Mucosa of descending colon (tissue), 3 donors: ENCODE results near the gene SLC24A4. TPM values are rescaled to one million over a fixed set of nuclear protein-coding genes. Genes with fewer than 3 reads are reported as not detected.

Experiments
- ATAC-seq: fragments of 200-7000 bp; cut with Tn5 transposase; one replicate; pipeline ENCODE4 v1.9.1; 2020; ENCODE audit warnings: mild to moderate bottlenecking, moderate library complexity
- DNase-seq, 3 donors: peaks; one replicate each; pipeline ENCODE4 v3.0.0-alpha.2; 2020
- H3K36me3 ChIP-seq: fragments of 200-600 bp; one replicate; pipeline ENCODE4 v1.8.0; 2021; ENCODE audit warnings: low read depth, mild to moderate bottlenecking
- H3K4me1 ChIP-seq: fragments of 200-600 bp; one replicate; pipeline ENCODE4 v1.8.0; 2021; ENCODE audit warnings: low read depth, mild to moderate bottlenecking
- H3K4me3 ChIP-seq: fragments of 200-600 bp; one replicate; pipeline ENCODE4 v1.8.0; 2021; ENCODE audit warnings: mild to moderate bottlenecking
- H3K9me3 ChIP-seq: fragments of 200-600 bp; one replicate; pipeline ENCODE4 v1.8.0; 2021; ENCODE audit warnings: mild to moderate bottlenecking
- CTCF ChIP-seq: fragments of 200-600 bp; IDR thresholded peaks from one replicate; pipeline ENCODE4 v1.8.0; 2022; ENCODE audit warnings: antibody characterized with exemption, mild to moderate bottlenecking
- intact Hi-C, 2 donors: fragments of 100-400 bp; cut with DNase I in 1 of 2; cut with micrococcal nuclease in 1 of 2; formaldehyde crosslinking; loops; one replicate each; pipeline versions ENCODE4 v1.11.0 to v1.11.1; 2022; cut with DNase I, micrococcal nuclease
- total RNA-seq, 3 donors: library from RNA; stranded (reverse); fragmentation: NEBNext Ultra II Directional in 2 of 3; extraction: Animal tissue kit (Norgen Biotek cat#: 25700) in 2 of 3; gene quantifications; one replicate each; pipeline versions ENCODE4 v1.2.1 to v1.2.4, GENCODE V29; 2021 to 2023
- donor health status: DM: no; HTN: no; CAD: no; lungs with moderate emphysema.
- donor health status: DM: no; HTN: no; CAD: no.
- donor health status: DM: no; HTN: yes; CAD: no.

The SLC24A4 gene
- total RNA-seq, 3 donors from 2014 or later, result 0.14 to 0.63 (median 0.27) TPM

GRCh38 chr14:92309968-92310530, 12.9 kb upstream of the SLC24A4 start:
- no peak overlapping the region for H3K4me3 ChIP-seq
- H3K36me3 ChIP-seq, result no peaks in the 10 kb centered on the region
- ATAC-seq (no peak), DNase-seq (no peak)
- no peak for TF ChIP-seq CTCF
- intact Hi-C loops, result no loop called here
- H3K4me1 ChIP-seq, result no peaks in the 10 kb centered on the region
- no peaks in the 10 kb centered on the region for H3K9me3 ChIP-seq

GRCh38 chr14:92310776-92311375, 12.1 kb upstream of the SLC24A4 start:
- no peak for TF ChIP-seq CTCF
- DNase-seq, result no peak
- intact Hi-C loops, result no loop called here
- H3K4me1 ChIP-seq, result no peaks in the 10 kb centered on the region
- no peak overlapping the region for H3K4me3 ChIP-seq
- no peak for ATAC-seq
- H3K9me3 ChIP-seq, result no peaks in the 10 kb centered on the region
- H3K36me3 ChIP-seq, result no peaks in the 10 kb centered on the region

GRCh38 chr14:92314182-92314581, 8.8 kb upstream of the SLC24A4 start:
- H3K4me3 ChIP-seq, result no peak overlapping the region
- no peak for TF ChIP-seq CTCF

GRCh38 chr14:92315050-92315805, 7.7 kb upstream of the SLC24A4 start:
- intact Hi-C loops, result no loop called here
- Histone ChIP-seq H3K4me1 (no peaks in the 10 kb centered on the region), H3K36me3 (no peaks in the 10 kb centered on the region), H3K4me3 (no peak overlapping the region), H3K9me3 (no peaks in the 10 kb centered on the region)
- ATAC-seq (no peak), DNase-seq (no peak)
- TF ChIP-seq CTCF, result no peak

More at GRCh38 chr14:92314182-92314581, 8.8 kb upstream of the SLC24A4 start:
- no peaks in the 10 kb centered on the region for H3K9me3 ChIP-seq
- no peak for ATAC-seq
- DNase-seq, result no peak
- no peaks in the 10 kb centered on the region for H3K4me1 ChIP-seq
- intact Hi-C loops, result no loop called here
- H3K36me3 ChIP-seq, result no peaks in the 10 kb centered on the region

GRCh38 chr14:92316176-92316575, 6.8 kb upstream of the SLC24A4 start:
- intact Hi-C loops, result no loop called here
- H3K9me3 ChIP-seq, result no peaks in the 10 kb centered on the region
- no peak for ATAC-seq
- H3K36me3 ChIP-seq, result no peaks in the 10 kb centered on the region
- TF ChIP-seq CTCF, result no peak
- no peak for DNase-seq
- no peak overlapping the region for H3K4me3 ChIP-seq
- H3K4me1 ChIP-seq, result no peaks in the 10 kb centered on the region
